Fibroblast of pulmonary artery (primary cell): ENCODE results near the gene CDHR1.
"Not testable (repeated sequence)": the region's sequence is repeated elsewhere in the genome, so short reads cannot be mapped to it uniquely, and the experiment has no call there.

Experiments
- DNase-seq: peaks from one replicate; pipeline ENCODE4 v3.0.0-alpha.2; 2010; ENCODE audit warnings: low read depth
- H3K4me3 ChIP-seq: replicated peaks from 2 replicates; pipeline ENCODE4 v1.5.1; 2011; ENCODE audit warnings: low read depth, mild to moderate bottlenecking, control low read depth, low read length, moderate library complexity
- CTCF ChIP-seq: IDR thresholded peaks from 2 replicates; pipeline ENCODE4 v1.5.1; 2011; ENCODE audit warnings: mild to moderate bottlenecking, control low read depth, low read length, inconsistent platforms; ENCODE audit errors: missing control alignments

CDHR1 gene

GRCh38 chr10:84176351-84176750, 18.0 kb upstream of the CDHR1 start:
- no peak for DNase-seq
- no peak for TF ChIP-seq CTCF

GRCh38 chr10:84176836-84177474, 17.4 kb upstream of the CDHR1 start:
- no peak for DNase-seq
- no peak overlapping the region for H3K4me3 ChIP-seq
- no peak for TF ChIP-seq CTCF

More at GRCh38 chr10:84176351-84176750, 18.0 kb upstream of the CDHR1 start:
- no peak overlapping the region for H3K4me3 ChIP-seq

GRCh38 chr10:84177541-84178141, 16.7 kb upstream of the CDHR1 start:
- TF ChIP-seq CTCF, result no peak
- H3K4me3 ChIP-seq, result no peak overlapping the region
- DNase-seq, result no peak

- H3K4me3 ChIP-seq, result no peak overlapping the region
- no peak for TF ChIP-seq CTCF
- DNase-seq, result no peak
Measured at GRCh38 chr10:84178160-84178609, 16.2 kb upstream of the CDHR1 start.

GRCh38 chr10:84179059-84179710, 15.2 kb upstream of the CDHR1 start:
- TF ChIP-seq CTCF, result no peak
- peak; percentile 17 for DNase-seq
- H3K4me3 ChIP-seq, result no peak overlapping the region

GRCh38 chr10:84180386-84180785, 14.0 kb upstream of the CDHR1 start:
- H3K4me3 ChIP-seq, DNase-seq: not testable (repeated sequence)

- H3K4me3 ChIP-seq, result no peak overlapping the region
- no peak for TF ChIP-seq CTCF
- DNase-seq, result no peak
Measured at GRCh38 chr10:84181631-84182030, 12.7 kb upstream of the CDHR1 start.
